HL-60 (cell line): Measurements from ENCODE around the gene S100A7.
"Not testable (repeated sequence)": the region's sequence is repeated elsewhere in the genome, so short reads cannot be mapped to it uniquely, and the experiment has no call there.

Experiments
- DNase-seq, 2 experiments: peaks; one replicate each; pipeline ENCODE4 v3.0.0-alpha.2; 2010 to 2020; ENCODE audit warnings: low read depth in 1 of 2, low spot score in 1 of 2
- H3K27ac ChIP-seq: fragments of 250-450 bp; sonication (Bioruptor Pico); replicated peaks from 2 replicates; pipeline ENCODE4 v1.5.1; 2020; ENCODE audit warnings: mild to moderate bottlenecking, moderate library complexity
- H3K27me3 ChIP-seq: fragments of 250-450 bp; sonication (Bioruptor Pico); 2 replicates; pipeline ENCODE4 v1.5.1; 2021; ENCODE audit warnings: mild to moderate bottlenecking, moderate library complexity; ENCODE audit not compliant: insufficient read depth, poor library complexity, severe bottlenecking
- H3K4me3 ChIP-seq: replicated peaks from 2 replicates; pipeline ENCODE4 v1.5.1; 2011; ENCODE audit warnings: mild to moderate bottlenecking, control low read depth, low read length; ENCODE audit not compliant: insufficient read depth
- CTCF ChIP-seq: IDR thresholded peaks from one replicate; pipeline ENCODE4 v1.5.1; 2011; ENCODE audit warnings: low read length, control low read depth, inconsistent platforms; ENCODE audit not compliant: insufficient read depth
- GABPA ChIP-seq: IDR thresholded peaks from 2 replicates; pipeline ENCODE4 v1.6.1; 2012; ENCODE audit warnings: low read depth
- POLR2AphosphoS5 ChIP-seq: IDR thresholded peaks from 2 replicates; pipeline ENCODE4 v1.6.1; 2012; ENCODE audit warnings: low read depth
- SPI1 ChIP-seq: IDR thresholded peaks from 2 replicates; pipeline ENCODE4 v1.6.1; 2012; ENCODE audit warnings: low read depth, mild to moderate bottlenecking, borderline replicate concordance
- TF ChIP-seq, protein P1 (sequence below): IDR thresholded peaks from 2 replicates; pipeline ENCODE4 v1.6.1; 2012; ENCODE audit warnings: low read depth; ENCODE audit not compliant: insufficient replicate concordance

The S100A7 gene

DNA sequence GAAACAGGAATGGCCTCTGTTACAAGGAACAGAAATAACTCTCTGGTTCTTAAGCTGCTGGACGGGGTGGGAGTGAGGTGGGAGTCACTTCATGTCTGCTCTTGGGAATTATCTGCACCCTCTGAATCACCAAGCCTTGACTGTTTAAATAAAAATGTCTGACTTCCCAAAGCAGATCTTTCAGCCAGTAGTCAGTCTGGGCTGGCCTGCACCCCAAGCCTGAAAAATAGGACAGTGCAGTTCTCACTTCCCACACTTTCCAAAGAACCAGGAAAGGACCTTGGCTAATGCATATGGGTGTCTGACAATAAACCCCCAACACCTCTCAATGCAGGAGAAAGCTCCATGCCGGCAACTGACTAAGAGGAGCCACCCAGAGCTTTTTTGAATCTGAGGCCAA is 796 bp downstream of the S100A7 start:
- Histone ChIP-seq H3K4me3 (no peak overlapping the region), H3K27me3 (no peaks in the 10 kb centered on the region), H3K27ac (no peak overlapping the region)
- TF ChIP-seq, protein P1, sequence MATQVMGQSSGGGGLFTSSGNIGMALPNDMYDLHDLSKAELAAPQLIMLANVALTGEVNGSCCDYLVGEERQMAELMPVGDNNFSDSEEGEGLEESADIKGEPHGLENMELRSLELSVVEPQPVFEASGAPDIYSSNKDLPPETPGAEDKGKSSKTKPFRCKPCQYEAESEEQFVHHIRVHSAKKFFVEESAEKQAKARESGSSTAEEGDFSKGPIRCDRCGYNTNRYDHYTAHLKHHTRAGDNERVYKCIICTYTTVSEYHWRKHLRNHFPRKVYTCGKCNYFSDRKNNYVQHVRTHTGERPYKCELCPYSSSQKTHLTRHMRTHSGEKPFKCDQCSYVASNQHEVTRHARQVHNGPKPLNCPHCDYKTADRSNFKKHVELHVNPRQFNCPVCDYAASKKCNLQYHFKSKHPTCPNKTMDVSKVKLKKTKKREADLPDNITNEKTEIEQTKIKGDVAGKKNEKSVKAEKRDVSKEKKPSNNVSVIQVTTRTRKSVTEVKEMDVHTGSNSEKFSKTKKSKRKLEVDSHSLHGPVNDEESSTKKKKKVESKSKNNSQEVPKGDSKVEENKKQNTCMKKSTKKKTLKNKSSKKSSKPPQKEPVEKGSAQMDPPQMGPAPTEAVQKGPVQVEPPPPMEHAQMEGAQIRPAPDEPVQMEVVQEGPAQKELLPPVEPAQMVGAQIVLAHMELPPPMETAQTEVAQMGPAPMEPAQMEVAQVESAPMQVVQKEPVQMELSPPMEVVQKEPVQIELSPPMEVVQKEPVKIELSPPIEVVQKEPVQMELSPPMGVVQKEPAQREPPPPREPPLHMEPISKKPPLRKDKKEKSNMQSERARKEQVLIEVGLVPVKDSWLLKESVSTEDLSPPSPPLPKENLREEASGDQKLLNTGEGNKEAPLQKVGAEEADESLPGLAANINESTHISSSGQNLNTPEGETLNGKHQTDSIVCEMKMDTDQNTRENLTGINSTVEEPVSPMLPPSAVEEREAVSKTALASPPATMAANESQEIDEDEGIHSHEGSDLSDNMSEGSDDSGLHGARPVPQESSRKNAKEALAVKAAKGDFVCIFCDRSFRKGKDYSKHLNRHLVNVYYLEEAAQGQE: no peak
- no peak for TF ChIP-seq POLR2AphosphoS5
- TF ChIP-seq CTCF: no peak
- no peak for TF ChIP-seq GABPA
- no peak for TF ChIP-seq SPI1
- DNase-seq: no peak

DNA sequence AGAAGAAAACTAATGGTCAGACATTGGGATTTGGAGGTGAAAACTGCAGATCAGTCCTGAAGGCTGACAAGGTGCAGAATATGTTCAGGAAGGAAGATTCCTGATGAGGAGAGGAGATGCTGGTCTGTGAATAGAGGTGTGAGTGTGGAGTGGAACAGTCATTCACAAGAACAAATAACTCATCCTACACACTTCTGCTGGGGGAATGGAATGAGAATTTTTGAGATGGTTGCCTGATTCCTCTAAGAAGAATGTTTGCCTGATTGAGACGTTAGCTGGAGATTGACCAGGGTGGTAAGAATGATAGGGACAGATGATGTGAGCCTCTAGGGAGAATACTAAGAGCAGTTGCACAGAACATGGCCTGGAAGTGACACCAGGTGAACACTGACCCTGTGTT is 4.1 kb downstream of the S100A7 start:
- no peak overlapping the region for H3K27ac ChIP-seq
- no peak for DNase-seq
- H3K4me3 ChIP-seq: no peak overlapping the region
- TF ChIP-seq, protein P1: no peak
- TF ChIP-seq CTCF (no peak), GABPA (no peak), SPI1 (no peak), POLR2AphosphoS5 (no peak)
- H3K27me3 ChIP-seq: no peaks in the 10 kb centered on the region

DNA sequence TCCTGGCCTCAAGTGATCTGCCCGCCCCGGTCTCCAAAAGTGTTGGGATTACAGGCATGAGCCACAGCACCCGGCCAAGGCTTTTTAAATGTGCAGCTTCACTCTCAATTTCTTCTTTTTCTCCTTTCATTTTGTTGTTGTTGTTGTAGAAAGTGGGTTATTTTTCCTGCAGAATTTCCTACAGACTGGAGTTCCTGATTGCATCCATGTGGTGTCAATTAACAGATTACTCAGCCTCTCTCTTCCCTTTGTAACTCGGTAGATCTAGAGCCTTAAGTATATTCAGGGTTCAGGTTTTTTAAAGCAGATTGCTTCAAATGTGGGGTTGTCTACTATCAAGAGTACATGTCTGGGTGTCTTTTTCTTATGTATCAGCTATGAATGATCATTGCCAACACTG is 11.6 kb downstream of the S100A7 start:
- not testable (repeated sequence) for H3K4me3 ChIP-seq, H3K27me3 ChIP-seq, H3K27ac ChIP-seq, DNase-seq

DNA sequence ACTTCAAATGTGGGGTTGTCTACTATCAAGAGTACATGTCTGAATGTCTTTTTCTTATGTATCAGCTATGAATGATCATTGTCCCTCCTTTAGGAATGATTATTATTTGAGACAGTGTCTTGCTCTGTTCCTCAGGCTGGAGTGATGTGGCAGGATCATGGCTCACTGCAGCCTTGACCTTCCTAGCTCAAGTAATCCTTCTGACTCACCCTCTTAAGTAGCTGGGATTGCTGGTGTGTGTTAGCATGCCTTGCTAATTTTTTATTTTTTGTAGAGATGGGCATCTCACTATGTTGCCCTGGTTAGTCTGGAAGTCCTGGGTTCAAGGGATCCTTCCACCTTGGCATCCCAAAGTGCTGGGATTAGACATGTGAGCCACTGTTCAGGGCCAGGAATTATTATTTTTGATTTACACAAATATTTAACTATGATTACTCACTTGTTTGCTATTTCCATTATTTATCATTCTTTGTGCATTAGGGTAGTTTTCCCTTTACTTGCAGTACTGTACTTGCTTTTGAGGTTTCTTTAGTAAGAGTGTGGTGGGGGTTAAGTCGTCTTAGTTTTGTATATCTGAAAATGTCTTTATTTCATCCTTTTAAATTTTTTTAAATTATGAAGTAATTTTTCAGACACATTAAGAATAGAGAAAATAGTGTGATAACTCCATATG is 12.8 kb downstream of the S100A7 start:
- Histone ChIP-seq H3K27me3 (no peaks in the 10 kb centered on the region), H3K4me3 (no peak overlapping the region), H3K27ac (no peak overlapping the region)
- TF ChIP-seq, protein P1: no peak
- no peak for TF ChIP-seq GABPA
- no peak for TF ChIP-seq POLR2AphosphoS5
- TF ChIP-seq SPI1: no peak
- no peak for TF ChIP-seq CTCF
- no peak for DNase-seq
